Heart right ventricle (tissue), 16 donors: ENCODE measurements around the gene CARS2. TPM values are rescaled to one million over a fixed set of nuclear protein-coding genes. Genes with fewer than 3 reads are reported as not detected.

ENCODE experiments used
- ATAC-seq, 8 donors: fragments of 200-7000 bp; cut with Tn5 transposase; one replicate each; pipeline ENCODE4 v1.9.1; 2020; ENCODE audit warnings: mild to moderate bottlenecking in 8 of 8, moderate library complexity in 8 of 8, moderate number of reproducible peaks in 1 of 8
- DNase-seq, 2 donors: peaks; one replicate each; pipeline ENCODE4 v3.0.0-alpha.2; 2020
- H3K27ac ChIP-seq, 10 donors: fragments of 200-600 bp; sonication (generic) in 2 of 10; one replicate each; pipeline versions ENCODE4 v1.5.0 to v1.8.0; 2020 to 2022; ENCODE audit warnings: mild to moderate bottlenecking in 3 of 10
- H3K27me3 ChIP-seq, 7 donors: fragments of 200-600 bp; one replicate each; pipeline ENCODE4 v1.8.0; 2021 to 2022; ENCODE audit warnings: mild to moderate bottlenecking in 2 of 7
- H3K36me3 ChIP-seq, 9 donors: fragments of 200-600 bp; sonication (generic) in 1 of 9; one replicate each; pipeline versions ENCODE4 v1.5.0 to v1.8.0; 2020 to 2022; ENCODE audit warnings: mild to moderate bottlenecking in 2 of 9
- H3K4me1 ChIP-seq, 9 donors: fragments of 200-600 bp; sonication (generic) in 1 of 9; one replicate each; pipeline versions ENCODE4 v1.5.0 to v1.8.0; 2020 to 2022; ENCODE audit warnings: mild to moderate bottlenecking in 4 of 9
- H3K4me3 ChIP-seq, 10 donors: fragments of 200-600 bp; sonication (generic) in 2 of 10; one replicate each; pipeline versions ENCODE4 v1.5.0 to v1.8.0; 2020 to 2022; ENCODE audit warnings: mild to moderate bottlenecking in 7 of 10, moderate library complexity in 2 of 10
- H3K9me3 ChIP-seq, 11 donors: fragments of 200-600 bp in 10 of 11; sonication (generic) in 2 of 11; one replicate each; pipeline versions ENCODE4 v1.5.0 to v1.8.0; 2013 to 2022; ENCODE audit warnings: mild to moderate bottlenecking in 2 of 11, control low read depth in 1 of 11, moderate library complexity in 1 of 11
- WGBS, 2 donors: extraction: QIAGEN DNeasy Blood & Tissue Kit; methylation state at CpG; one replicate each; pipeline ENCODE4 v1.1.7; 2013; ENCODE audit warnings: inconsistent platforms in 1 of 2; 5-methylcytosine and 5-hydroxymethylcytosine counted together
- intact Hi-C, 10 donors: fragments of 100-400 bp; cut with DNase I; formaldehyde crosslinking; loops; one replicate each; pipeline versions ENCODE4 v1.11.1 to v1.14.2; 2022
- polyA plus RNA-seq, 2 donors: library from polyadenylated mRNA; stranded (reverse); fragments of 200-250 nt; gene quantifications; one replicate each; pipeline ENCODE4 v1.2.3, GENCODE V29; 2013
- total RNA-seq, 10 donors: library from RNA; stranded (reverse); fragmentation: NEBNext Ultra II Directional in 3 of 10; extraction: Animal tissue kit (Norgen Biotek cat#: 25700) in 3 of 10; gene quantifications; one replicate each; pipeline versions ENCODE4 v1.2.1 to v1.2.4, GENCODE V29; 2021 to 2023
- TF ChIP-seq, protein P1 (sequence below), 9 donors: fragments of 200-600 bp; sonication (generic) in 2 of 9; IDR thresholded peaks; one replicate each; pipeline versions ENCODE4 v1.5.0 to v1.8.0; 2021 to 2022; ENCODE audit warnings: antibody characterized with exemption in 9 of 9, mild to moderate bottlenecking in 5 of 9, moderate library complexity in 1 of 9
- donor health status: Arrhythmogenic right ventricular cardiomyopathy.
- donor health status: ischemic (EF 13 %, LVEDD 7.1; RV severe dilation, severe dysfunction).
- donor health status: healthy with polysubstance abuse.
- donor health status: DM: no; HTN: yes; CAD: no.
- donor health status: DM: no; HTN: no; CAD: no.
- donor health status: ischemic (EF 25% LVEDD 6.9; RV normal size, moderate dysfunction).
- donor health status: ischemic (EF 25% LVEDD 5.7; RV mildly dilated, moderate dysfunction).
- donor health status: healthy.
- donor health status: DM: yes; HTN: yes; CAD: no.
- donor health status: Ischemic cardiomyopathy.
- donor health status: ischemic (EF 35%, LVEDD 5.7; RV mildly dilated, moderate dysfunction).
- donor health status: nonischemic (EF 11% LVEDD 7.7; RV severe dilation, severe dysfunction).
- donor health status: DM: yes; HTN: yes; CAD: no.
- donor health status: PGD.
- donor health status: ischemic (EF 29% LVEDD 5.4; RV normal size, mild dysfunction).
- donor health status: nonischemic (EF 23%, LVEDD 6.1; RV moderate dilation, normal function).

Gene CARS2
- total and polyA plus RNA-seq, 12 donors: 35.2 to 103 (median 44.0) TPM

- Histone ChIP-seq H3K36me3 (peaks cover 8 to 90% (median 56%) of the 10 kb centered on the region in 9 donors), H3K27ac (no peak overlapping the region), H3K27me3 (no peaks in the 10 kb centered on the region), H3K9me3 (no peaks in the 10 kb centered on the region), H3K4me1 (peaks cover 0 to 18% (median 14%) of the 10 kb centered on the region in 9 donors), H3K4me3 (no peak overlapping the region)
- intact Hi-C loops: no loop called here
- TF ChIP-seq, protein P1, sequence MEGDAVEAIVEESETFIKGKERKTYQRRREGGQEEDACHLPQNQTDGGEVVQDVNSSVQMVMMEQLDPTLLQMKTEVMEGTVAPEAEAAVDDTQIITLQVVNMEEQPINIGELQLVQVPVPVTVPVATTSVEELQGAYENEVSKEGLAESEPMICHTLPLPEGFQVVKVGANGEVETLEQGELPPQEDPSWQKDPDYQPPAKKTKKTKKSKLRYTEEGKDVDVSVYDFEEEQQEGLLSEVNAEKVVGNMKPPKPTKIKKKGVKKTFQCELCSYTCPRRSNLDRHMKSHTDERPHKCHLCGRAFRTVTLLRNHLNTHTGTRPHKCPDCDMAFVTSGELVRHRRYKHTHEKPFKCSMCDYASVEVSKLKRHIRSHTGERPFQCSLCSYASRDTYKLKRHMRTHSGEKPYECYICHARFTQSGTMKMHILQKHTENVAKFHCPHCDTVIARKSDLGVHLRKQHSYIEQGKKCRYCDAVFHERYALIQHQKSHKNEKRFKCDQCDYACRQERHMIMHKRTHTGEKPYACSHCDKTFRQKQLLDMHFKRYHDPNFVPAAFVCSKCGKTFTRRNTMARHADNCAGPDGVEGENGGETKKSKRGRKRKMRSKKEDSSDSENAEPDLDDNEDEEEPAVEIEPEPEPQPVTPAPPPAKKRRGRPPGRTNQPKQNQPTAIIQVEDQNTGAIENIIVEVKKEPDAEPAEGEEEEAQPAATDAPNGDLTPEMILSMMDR (IDR thresholded peaks at IDR 0.05): no peak
- DNase-seq (no peak), ATAC-seq (no peak)
- WGBS, 2 donors: 88 to 91% methylated on average over 6 of the region's 6 CpGs
Measured at GRCh38 chr13:110637275-110637674, 68.6 kb downstream of the CARS2 start.

- intact Hi-C loops: no loop called here
- Histone ChIP-seq H3K27ac (no peak overlapping the region), H3K4me3 (no peak overlapping the region), H3K27me3 (no peaks in the 10 kb centered on the region), H3K36me3 (peaks cover 8 to 90% (median 54%) of the 10 kb centered on the region in 9 donors), H3K9me3 (no peaks in the 10 kb centered on the region), H3K4me1 (peaks cover 0 to 17% (median 14%) of the 10 kb centered on the region in 9 donors)
- peak in 1 of 8 donors; percentile 9 for ATAC-seq
- WGBS, 2 donors: 89 to 90% methylated on average over 14 of the region's 14 CpGs
- TF ChIP-seq, protein P1 (IDR thresholded peaks at IDR 0.05): no peak
- DNase-seq: no peak
Measured at GRCh38 chr13:110636701-110637201, 69.2 kb downstream of the CARS2 start.

DNA sequence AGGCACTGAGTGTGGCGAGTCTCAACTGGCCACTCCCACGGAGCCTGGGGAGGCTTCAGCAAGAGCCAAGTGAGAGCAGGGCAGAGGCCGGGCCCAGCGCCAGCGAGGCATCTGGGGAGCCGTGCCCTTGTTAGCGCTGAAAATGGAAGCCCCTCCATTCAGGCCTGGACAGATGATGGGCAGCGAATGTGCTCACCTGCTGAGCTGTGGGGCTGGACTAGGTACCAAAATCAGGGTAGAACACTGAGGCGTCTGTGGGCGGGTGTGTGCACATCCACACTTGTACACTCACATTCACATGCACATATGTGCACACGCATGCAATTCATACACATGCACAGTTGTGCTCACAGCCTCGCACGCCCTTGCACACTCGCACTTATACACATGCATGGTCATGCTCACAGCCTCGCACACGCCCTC lies 69.9 kb downstream of the CARS2 start:
- Histone ChIP-seq H3K36me3 (peaks cover 8 to 90% (median 54%) of the 10 kb centered on the region in 9 donors), H3K9me3 (no peaks in the 10 kb centered on the region), H3K27ac (no peak overlapping the region), H3K4me3 (no peak overlapping the region), H3K4me1 (peaks cover 0 to 16% (median 8%) of the 10 kb centered on the region in 9 donors), H3K27me3 (no peaks in the 10 kb centered on the region)
- DNase-seq: no peak
- no peak for ATAC-seq
- WGBS, 2 donors: 80 to 88% methylated on average over 16 of the region's 16 CpGs
- TF ChIP-seq, protein P1 (IDR thresholded peaks at IDR 0.05): no peak
- intact Hi-C loops: no loop called here

DNA sequence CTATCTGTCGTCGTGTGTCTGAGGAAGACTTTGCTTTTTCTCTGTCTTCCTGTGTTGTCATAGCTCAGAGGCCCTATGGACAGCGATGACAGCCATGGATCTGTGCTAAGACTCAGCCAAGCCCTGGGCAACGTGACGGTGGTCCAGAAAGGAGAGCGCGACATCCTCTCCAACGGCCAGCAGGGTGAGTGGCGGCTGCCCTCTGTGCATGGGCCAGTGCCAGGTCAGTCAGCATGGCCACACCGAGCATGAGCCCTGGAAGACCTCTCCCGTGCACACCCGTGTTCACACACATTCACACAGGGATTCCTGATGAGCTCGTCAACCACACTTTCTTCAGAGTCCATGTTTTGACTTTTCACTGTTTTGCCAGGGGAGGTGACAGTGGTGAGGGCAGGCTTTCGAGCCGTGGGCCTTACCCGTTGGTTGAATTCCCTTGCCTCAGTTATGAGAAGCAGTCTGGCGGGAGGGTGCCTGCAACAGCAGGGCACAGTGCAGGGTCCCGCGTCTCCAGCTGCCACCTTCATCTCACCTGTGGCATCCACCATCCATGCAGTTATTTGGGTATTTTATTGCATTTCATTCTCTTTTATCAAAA lies 70.4 kb downstream of the CARS2 start:
- Histone ChIP-seq H3K36me3 (peaks cover 8 to 87% (median 54%) of the 10 kb centered on the region in 9 donors), H3K4me3 (no peak overlapping the region), H3K27ac (no peak overlapping the region), H3K4me1 (peaks cover 0 to 13% (median 2%) of the 10 kb centered on the region in 9 donors), H3K27me3 (no peaks in the 10 kb centered on the region), H3K9me3 (no peaks in the 10 kb centered on the region)
- intact Hi-C loops: no loop called here
- ATAC-seq: no peak
- no peak for DNase-seq
- WGBS, 2 donors: 85 to 86% methylated on average over 19 of the region's 19 CpGs
- TF ChIP-seq, protein P1 (IDR thresholded peaks at IDR 0.05): no peak
